ENCODE results near the gene ATP6V0C. TPM values are rescaled to one million over a fixed set of nuclear protein-coding genes. Genes with fewer than 3 reads are reported as not detected.
"Not testable (repeated sequence)": the region's sequence is repeated elsewhere in the genome, so short reads cannot be mapped to it uniquely, and the experiment has no call there.

ATP6V0C gene
- total RNA-seq, 1 donor from 2014 or later: 7.1 TPM

DNA sequence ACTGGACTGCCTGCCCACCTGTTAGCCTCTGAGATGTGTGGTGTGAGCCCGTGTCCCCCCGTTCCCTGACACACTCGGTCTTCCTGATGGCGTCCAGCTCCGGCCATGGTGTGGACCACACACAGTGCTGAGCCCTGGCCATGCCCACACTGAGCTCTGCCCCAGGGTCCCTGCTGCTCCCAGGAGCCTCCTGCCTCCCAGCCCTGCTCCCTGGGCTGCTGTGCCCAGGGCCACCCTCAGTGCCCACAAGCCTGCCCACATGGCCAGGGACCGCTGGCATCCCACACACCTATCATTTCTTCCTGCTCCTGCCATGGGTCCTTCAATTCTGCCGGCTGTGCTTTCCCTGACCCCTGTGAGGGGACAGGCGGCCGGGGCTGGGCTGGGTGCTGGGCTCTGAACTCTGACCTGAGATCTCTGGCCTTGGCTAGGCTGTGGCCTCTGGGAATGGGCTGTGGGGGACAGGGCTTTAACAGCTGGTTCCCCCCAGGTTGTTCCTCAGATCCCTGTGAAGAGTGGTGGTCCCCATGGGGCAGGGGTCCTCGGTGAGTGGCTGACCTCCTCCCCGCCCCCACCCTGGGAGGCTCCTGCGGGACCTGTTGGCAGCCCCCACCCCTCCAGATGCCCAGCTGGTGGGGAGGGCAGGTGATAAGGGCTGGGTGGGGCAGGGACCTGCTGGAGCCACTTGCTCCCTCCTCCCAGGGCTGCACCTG is 13.5 kb downstream of the ATP6V0C start:
- no peak for DNase-seq (ENCODE audit: low read depth in 2 of 2)

DNA sequence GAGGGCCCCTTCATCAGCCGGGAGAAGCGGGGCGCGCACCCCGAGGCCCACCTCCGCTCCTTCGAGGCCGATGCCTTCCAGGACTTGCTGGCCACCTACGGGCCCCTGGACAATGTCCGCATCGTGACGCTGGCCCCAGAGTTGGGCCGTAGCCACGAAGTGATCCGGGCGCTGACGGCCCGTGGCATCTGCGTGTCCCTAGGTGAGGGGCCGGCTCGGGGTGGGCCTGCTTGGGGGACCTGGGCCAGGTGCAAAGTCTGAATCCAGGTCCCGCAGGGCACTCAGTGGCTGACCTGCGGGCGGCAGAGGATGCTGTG is 14.0 kb downstream of the ATP6V0C start:
- DNase-seq (ENCODE audit: low read depth in 2 of 2): no peak

DNA sequence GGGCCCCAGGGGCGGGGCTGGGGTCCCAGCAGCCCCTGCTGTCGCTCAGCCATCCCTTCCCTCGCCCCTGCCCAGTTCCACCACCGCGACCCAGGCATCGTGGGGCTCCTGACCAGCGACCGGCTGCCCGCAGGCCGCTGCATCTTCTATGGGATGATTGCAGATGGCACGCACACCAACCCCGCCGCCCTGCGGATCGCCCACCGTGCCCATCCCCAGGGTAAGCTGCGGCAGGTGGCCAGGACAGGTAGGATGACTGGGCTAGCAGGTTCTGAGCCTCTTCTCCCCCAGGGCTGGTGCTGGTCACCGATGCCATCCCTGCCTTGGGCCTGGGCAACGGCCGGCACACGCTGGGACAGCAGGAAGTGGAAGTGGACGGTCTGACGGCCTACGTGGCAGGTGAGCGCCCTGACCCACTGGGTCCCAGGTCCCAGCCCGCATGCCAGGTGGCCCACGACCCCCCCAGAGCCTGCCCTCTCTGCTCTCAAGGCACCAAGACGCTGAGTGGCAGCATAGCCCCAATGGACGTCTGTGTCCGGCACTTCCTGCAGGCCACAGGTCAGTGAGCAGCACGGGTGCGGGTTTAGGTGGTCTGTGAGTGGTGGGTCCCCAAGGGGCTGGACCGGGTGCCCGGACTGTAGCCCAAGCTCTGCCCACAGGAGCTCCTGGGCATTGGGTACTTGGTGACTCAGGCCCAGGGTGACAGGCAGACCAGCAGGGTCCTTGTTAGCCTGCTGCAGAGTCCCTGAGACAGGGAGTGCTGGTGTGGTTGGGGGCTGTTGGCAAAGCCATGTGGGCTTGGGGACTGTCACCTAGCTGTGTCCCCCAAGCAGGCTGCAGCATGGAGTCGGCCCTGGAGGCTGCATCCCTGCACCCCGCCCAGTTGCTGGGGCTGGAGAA is 14.7 kb downstream of the ATP6V0C start:
- no peak for DNase-seq (ENCODE audit: low read depth in 2 of 2)

- no peak for DNase-seq (ENCODE audit: low read depth in 2 of 2)
Measured at GRCh38 chr16:2529061-2529931, 15.5 kb downstream of the ATP6V0C start.

- no peak for DNase-seq (ENCODE audit: low read depth in 2 of 2)
Measured at GRCh38 chr16:2529961-2530628, 16.3 kb downstream of the ATP6V0C start.

GRCh38 chr16:2530629-2531318 is 17.0 kb downstream of the ATP6V0C start:
- DNase-seq (ENCODE audit: low read depth in 2 of 2): no peak

DNA sequence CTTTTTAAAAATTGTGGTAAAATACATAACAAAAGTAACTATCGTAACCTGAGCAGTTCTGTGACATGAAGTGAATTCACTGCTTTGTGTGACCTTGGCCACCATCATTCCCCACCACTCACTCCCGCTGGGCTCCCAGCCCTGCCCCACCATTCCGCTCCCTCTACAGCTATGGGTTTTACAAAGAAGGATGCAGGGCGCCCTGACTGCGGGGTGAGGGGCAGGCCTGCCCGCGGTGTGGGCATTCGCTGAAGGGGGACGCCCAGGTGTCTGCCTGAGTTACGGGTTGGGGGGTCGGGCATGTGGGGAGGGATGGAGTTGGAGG is 17.6 kb downstream of the ATP6V0C start, which contains the start of gene CEMP1:
TSS of gene CEMP1 (minus strand) at position 38 of the 325 bp plus-strand sequence. CDS start 335 bp downstream, outside the sequence.
- no peak for DNase-seq (ENCODE audit: low read depth in 2 of 2)

- peak; percentile 97 to 98 for DNase-seq (ENCODE audit: low read depth in 2 of 2)
Measured at GRCh38 chr16:2531696-2532493, 18.1 kb downstream of the ATP6V0C start.

GRCh38 chr16:2532494-2533141 is 18.9 kb downstream of the ATP6V0C start:
- peak in 1 of 2 donors; percentile 60 for DNase-seq (ENCODE audit: low read depth in 2 of 2)

DNA sequence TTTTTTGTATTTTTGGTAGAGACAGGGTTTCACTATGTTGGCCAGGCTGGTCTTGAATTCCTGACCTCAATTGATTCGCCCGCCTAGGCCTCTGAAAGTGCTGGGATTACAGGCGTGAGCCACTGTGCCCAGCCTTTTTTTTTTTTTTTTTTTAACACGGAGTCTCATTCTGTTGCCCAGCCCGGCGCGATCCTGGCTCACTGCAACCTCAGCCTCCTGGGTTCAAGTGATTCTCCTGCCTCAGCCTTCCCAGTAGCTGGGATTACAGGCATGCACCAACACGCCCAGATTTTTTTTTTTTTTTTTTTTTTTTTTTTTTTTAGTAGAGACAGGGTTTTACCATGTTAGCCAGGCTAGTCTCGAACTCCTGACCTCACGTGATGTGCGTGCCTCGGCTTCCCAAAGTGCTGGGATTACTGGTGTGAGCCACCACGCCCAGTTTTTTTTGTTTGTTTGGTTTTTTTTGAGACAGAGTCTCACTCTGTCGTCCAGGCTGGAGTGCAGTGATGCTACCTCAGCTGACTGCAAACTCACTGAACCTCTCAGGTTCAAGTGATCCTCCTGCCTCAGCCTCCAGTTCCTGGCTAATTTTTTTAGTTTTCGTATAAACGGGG is 19.5 kb downstream of the ATP6V0C start:
- not testable (repeated sequence) for DNase-seq (ENCODE audit: low read depth in 2 of 2)

- DNase-seq (ENCODE audit: low read depth in 2 of 2): no peak
Measured at GRCh38 chr16:2533912-2534311, 20.2 kb downstream of the ATP6V0C start.

- not testable (repeated sequence) for DNase-seq (ENCODE audit: low read depth in 2 of 2)
Measured at GRCh38 chr16:2534335-2534734, 20.6 kb downstream of the ATP6V0C start.

- DNase-seq (ENCODE audit: low read depth in 2 of 2): peak in 1 of 2 donors; percentile 67
Measured at GRCh38 chr16:2535625-2536013, 21.9 kb downstream of the ATP6V0C start.

DNA sequence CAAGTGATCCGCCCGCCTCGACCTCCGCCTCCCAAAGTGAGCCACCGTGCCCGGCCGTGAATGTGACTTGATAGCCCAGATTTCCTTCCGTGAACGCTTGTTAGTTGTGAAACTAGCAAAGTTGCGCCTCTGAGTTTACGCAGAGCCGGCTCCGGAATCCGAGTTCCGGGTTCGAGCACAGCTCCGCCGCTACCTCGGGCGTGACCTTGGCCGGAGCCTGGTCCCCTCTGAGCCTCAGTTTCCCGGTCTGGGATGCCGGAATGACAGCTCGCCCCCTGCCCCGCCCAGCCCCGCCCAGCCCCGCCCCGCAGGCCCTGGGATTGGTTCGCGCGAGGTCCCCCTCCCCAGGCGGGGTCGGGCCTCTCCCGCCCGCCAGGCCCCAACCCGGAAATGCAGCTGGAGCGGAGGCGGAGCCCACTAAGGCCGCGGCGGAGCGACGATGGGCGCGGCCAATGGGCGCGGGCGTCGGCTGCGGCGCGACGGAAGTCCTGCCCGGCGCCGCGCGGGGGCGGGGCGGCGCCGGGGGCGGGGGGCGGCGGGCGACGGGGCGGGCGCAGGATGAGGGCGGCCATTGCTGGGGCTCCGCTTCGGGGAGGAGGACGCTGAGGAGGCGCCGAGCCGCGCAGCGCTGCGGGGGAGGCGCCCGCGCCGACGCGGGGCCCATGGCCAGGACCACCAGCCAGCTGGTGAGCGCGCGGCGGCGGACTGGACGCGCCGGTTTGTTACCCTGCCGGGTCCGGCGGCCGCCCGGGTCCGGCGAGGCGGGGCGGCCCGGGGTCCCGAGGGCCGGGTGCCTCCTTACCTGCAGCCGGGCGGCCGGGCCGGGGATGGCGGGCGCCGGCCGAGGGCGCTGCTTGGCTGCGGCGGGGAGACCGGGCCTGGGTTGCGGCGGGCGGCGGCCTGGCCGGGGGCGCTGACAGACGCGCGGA is 24.0 kb downstream of the ATP6V0C start, which contains the start of gene PDPK1:
TSS of gene PDPK1 (plus strand) at position 571 of the 929 bp plus-strand sequence. CDS start at position 663, 92 bp downstream.
- DNase-seq (ENCODE audit: low read depth in 2 of 2): peak; percentile 96 to 97

- not testable (repeated sequence) for DNase-seq (ENCODE audit: low read depth in 2 of 2)
Measured at GRCh38 chr16:2539192-2539844, 25.6 kb downstream of the ATP6V0C start.

DNA sequence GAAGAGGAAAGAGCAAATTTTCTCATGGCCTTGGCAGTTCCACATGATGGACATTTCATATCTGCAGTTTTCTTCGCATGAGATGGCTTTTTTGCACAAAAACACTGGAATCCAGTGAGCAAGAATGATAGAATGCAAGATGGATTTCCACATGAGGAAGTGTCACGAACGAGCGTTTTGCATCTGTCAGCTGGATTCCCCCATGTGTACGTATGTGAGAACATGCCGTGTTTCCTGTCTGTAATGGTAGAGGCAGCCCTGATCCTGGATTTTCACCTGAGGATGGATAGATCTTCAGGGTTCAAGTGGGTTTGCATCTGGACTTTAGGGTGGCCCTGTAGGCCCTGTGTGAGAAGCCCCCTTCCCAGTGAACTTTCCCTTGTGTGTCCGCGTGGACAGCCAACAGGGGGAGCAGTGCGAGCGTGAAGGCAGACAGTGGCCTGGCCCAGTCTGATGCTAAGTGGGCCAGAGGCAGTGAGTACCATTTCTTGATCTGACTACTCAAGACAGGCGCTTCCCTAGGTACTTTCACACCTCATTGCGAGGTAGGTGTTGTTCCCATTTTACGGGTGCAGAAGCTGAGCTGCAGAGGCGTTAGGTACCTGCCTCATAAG is 26.2 kb downstream of the ATP6V0C start:
- peak; percentile 49 to 50 for DNase-seq (ENCODE audit: low read depth in 2 of 2)

DNA sequence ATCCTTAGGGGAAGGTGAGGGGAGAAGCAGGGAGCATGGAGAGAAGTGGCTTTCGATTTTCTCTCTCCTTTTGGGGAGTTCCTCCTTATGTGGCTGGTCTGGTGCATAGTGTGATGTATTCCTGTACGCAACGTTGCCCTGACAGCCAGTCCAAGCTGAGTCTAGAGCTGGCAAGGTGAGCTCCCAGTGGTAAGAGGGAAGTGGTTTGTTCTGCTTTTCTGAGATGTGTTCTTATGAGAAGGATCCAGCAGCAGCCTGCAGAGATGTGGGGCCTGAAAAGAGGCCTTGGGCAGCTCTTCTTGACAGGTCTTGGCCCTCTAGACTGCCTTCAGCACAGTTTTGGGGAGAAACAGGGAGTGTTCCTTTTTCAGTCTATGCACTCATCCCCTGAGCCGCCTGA is 27.2 kb downstream of the ATP6V0C start:
- DNase-seq (ENCODE audit: low read depth in 2 of 2): not testable (repeated sequence)
